K562 (cell line): ENCODE measurements around the gene SULT2B1. TPM values are rescaled to one million over a fixed set of nuclear protein-coding genes. Genes with fewer than 3 reads are reported as not detected.

Source experiments
- ATF2 ChIP-seq: sonication (generic); formaldehyde crosslinking; IDR thresholded peaks from 2 replicates; pipeline ENCODE4 v1.8.1; 2022; ENCODE audit warnings: missing genetic modification reagents
- BRF1 ChIP-seq: IDR thresholded peaks from 3 replicates; pipeline ENCODE4 v1.6.1; 2011; ENCODE audit warnings: borderline replicate concordance, mild to moderate bottlenecking; ENCODE audit not compliant: insufficient read length; ENCODE audit errors: extremely low read depth
- GABPB2 ChIP-seq: fragments of 250-450 bp; sonication (Bioruptor Pico); conservative IDR thresholded peaks from 2 replicates; pipeline ENCODE4 v1.5.1; 2021; ENCODE audit warnings: mild to moderate bottlenecking
- GTF2F1 ChIP-seq: IDR thresholded peaks from 2 replicates; pipeline ENCODE4 v1.6.1; 2011; ENCODE audit warnings: low read depth, low read length, improper control_type of control experiment
- MLLT1 ChIP-seq, 2 experiments: fragments of 450-650 bp; IDR thresholded peaks; 2 replicates each; pipeline ENCODE4 v1.6.1; 2016
- NFE2L1 ChIP-seq: fragments of 450-650 bp; IDR thresholded peaks from 2 replicates; pipeline ENCODE4 v1.6.1; 2016; ENCODE audit warnings: missing genetic modification characterization, low read depth, mild to moderate bottlenecking, missing compliant biosample characterization, moderate library complexity, borderline replicate concordance
- POLR2H ChIP-seq: IDR thresholded peaks from 2 replicates; pipeline ENCODE4 v1.6.1; 2016; ENCODE audit warnings: missing genetic modification characterization, low read depth, mild to moderate bottlenecking, control low read depth, missing compliant biosample characterization, moderate library complexity
- POU5F1 ChIP-seq: fragments of 150-350 bp; IDR thresholded peaks from 2 replicates; pipeline ENCODE4 v1.6.1; 2014; ENCODE audit warnings: borderline replicate concordance, low read length, low read depth, mild to moderate bottlenecking; ENCODE audit not compliant: partially characterized antibody
- SRSF7 ChIP-seq: fragments of 200-400 bp; formaldehyde crosslinking; optimal IDR thresholded peaks from 2 replicates; pipeline ENCODE3; 2017; ENCODE audit warnings: mild to moderate bottlenecking, low read depth, low read length
- TCF7 ChIP-seq: sonication (generic); IDR thresholded peaks from 2 replicates; pipeline ENCODE4 v1.6.1; 2016; ENCODE audit warnings: antibody characterized with exemption, borderline replicate concordance
- TEAD1 ChIP-seq, 2 experiments: fragments of 450-650 bp in 1 of 2; sonication (generic) in 1 of 2; formaldehyde crosslinking; IDR thresholded peaks; 2 replicates each; pipeline versions ENCODE4 v1.4.0 to v1.8.0; 2020 to 2022; ENCODE audit warnings: mild to moderate bottlenecking in 2 of 2, missing genetic modification reagents in 1 of 2
- TOE1 ChIP-seq, 2 experiments: fragments of 450-650 bp in 1 of 2; sonication (generic) in 1 of 2; formaldehyde crosslinking in 1 of 2; IDR thresholded peaks; 2 replicates each; pipeline versions ENCODE4 v1.7.1 to v1.8.0; 2016 to 2022; ENCODE audit warnings: borderline replicate concordance in 2 of 2, mild to moderate bottlenecking in 2 of 2, antibody characterized with exemption in 1 of 2, inconsistent platforms in 1 of 2, low read depth in 1 of 2, missing genetic modification reagents in 1 of 2, moderate library complexity in 1 of 2
- ZBTB7A ChIP-seq: IDR thresholded peaks from 2 replicates; pipeline ENCODE4 v1.6.1; 2011; ENCODE audit warnings: low read depth, mild to moderate bottlenecking, low read length, moderate library complexity, borderline replicate concordance; ENCODE audit not compliant: control insufficient read depth
- ZNF134 ChIP-seq: fragments of 250-450 bp; sonication (Bioruptor Pico); conservative IDR thresholded peaks from 2 replicates; pipeline ENCODE4 v1.4.0; 2020
- ZNF146 ChIP-seq: IDR thresholded peaks from one replicate; pipeline ENCODE4 v1.6.1; 2018; ENCODE audit warnings: missing compliant biosample characterization; ENCODE audit not compliant: unreplicated experiment
- ZNF224 ChIP-seq: sonication (generic); formaldehyde crosslinking; IDR thresholded peaks from 2 replicates; pipeline ENCODE4 v1.8.0; 2022; ENCODE audit warnings: mild to moderate bottlenecking, missing genetic modification reagents
- ZNF41 ChIP-seq: fragments of 250-450 bp; sonication (Bioruptor Pico); conservative IDR thresholded peaks from 2 replicates; pipeline ENCODE4 v1.4.0; 2020; ENCODE audit warnings: mild to moderate bottlenecking
- polyA plus RNA-seq, 8 experiments: library from polyadenylated mRNA; depleted of rRNA in 4 of 8; stranded (reverse) in 5 of 8; unstranded in 3 of 8; fragments of >200 nt; fragmentation: Nextera tagmentation in 2 of 8; fragmentation: Illumina TruSeq in 1 of 8; extraction: Ambion mirVana in 2 of 8; extraction: Trizol in 1 of 8; gene quantifications; 2 replicates each; pipeline versions ENCODE4 v1.2.1 to v1.2.3, GENCODE V29; 2011 to 2014; ENCODE audit warnings: inconsistent platforms in 1 of 8, missing spikeins in 1 of 8
- total RNA-seq, 7 experiments: library from RNA; depleted of rRNA in 6 of 7; stranded (reverse); fragments of >200 nt in 6 of 7; fragmentation: Illumina TruSeq in 2 of 7; extraction: Trizol in 2 of 7; gene quantifications; 2 replicates each; pipeline versions ENCODE4 v1.2.1 to v1.2.3, GENCODE V29; 2011 to 2021; ENCODE audit warnings: low replicate concordance in 1 of 7
- TF ChIP-seq, protein P1 (sequence below): fragments of 250-450 bp; sonication (Bioruptor Pico); IDR thresholded peaks from 2 replicates; pipeline ENCODE4 v1.8.0; 2022; ENCODE audit warnings: moderate library complexity, mild to moderate bottlenecking, inconsistent platforms
- TF ChIP-seq, protein P2 (sequence below): IDR thresholded peaks from 2 replicates; pipeline ENCODE4 v1.6.1; 2014; ENCODE audit warnings: antibody characterized with exemption
- TF ChIP-seq, protein P3 (sequence below): sonication (generic); formaldehyde crosslinking; IDR thresholded peaks from 2 replicates; pipeline ENCODE4 v1.4.0; 2020; ENCODE audit warnings: mild to moderate bottlenecking, missing genetic modification reagents

SULT2B1 gene
- total and polyA plus RNA-seq, 9 of the 15 experiments (the other 6 are each of a cell fraction or from before 2014, with no cell fraction given) = 0.09 to 0.62 (median 0.22) TPM; not detected in 2

GRCh38 chr19:48506138-48506733, 45.7 kb upstream of the SULT2B1 start (continued):
- TF ChIP-seq, protein P1, sequence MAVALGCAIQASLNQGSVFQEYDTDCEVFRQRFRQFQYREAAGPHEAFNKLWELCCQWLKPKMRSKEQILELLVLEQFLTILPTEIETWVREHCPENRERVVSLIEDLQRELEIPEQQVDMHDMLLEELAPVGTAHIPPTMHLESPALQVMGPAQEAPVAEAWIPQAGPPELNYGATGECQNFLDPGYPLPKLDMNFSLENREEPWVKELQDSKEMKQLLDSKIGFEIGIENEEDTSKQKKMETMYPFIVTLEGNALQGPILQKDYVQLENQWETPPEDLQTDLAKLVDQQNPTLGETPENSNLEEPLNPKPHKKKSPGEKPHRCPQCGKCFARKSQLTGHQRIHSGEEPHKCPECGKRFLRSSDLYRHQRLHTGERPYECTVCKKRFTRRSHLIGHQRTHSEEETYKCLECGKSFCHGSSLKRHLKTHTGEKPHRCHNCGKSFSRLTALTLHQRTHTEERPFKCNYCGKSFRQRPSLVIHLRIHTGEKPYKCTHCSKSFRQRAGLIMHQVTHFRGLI = no peak; the same call in 1 of the 2 replicates
- TF ChIP-seq TCF7 (no peak), GTF2F1 (no peak), TEAD1 (CRISPR knock-in tag; IDR thresholded peaks at IDR 0.05) (no peak), BRF1 (no peak), ZNF224 (CRISPR knock-in tag) (no peak), SRSF7 (no peak), ZNF134 (CRISPR knock-in tag) (no peak), ZBTB7A (no peak), NFE2L1 (no peak), ATF2 (CRISPR knock-in tag) (no peak), ZNF41 (CRISPR knock-in tag) (no peak), POLR2H (tag) (no peak), GABPB2 (CRISPR knock-in tag) (no peak), MLLT1 (IDR thresholded peaks at IDR 0.05) (no peak), ZNF146 (no peak), TOE1 (IDR thresholded peaks at IDR 0.05; ENCODE audit: borderline replicate concordance) (no peak), TOE1 (CRISPR knock-in tag; IDR thresholded peaks at IDR 0.05; ENCODE audit: borderline replicate concordance, low read depth) (no peak), POU5F1 (no peak)
- TF ChIP-seq, protein P2, sequence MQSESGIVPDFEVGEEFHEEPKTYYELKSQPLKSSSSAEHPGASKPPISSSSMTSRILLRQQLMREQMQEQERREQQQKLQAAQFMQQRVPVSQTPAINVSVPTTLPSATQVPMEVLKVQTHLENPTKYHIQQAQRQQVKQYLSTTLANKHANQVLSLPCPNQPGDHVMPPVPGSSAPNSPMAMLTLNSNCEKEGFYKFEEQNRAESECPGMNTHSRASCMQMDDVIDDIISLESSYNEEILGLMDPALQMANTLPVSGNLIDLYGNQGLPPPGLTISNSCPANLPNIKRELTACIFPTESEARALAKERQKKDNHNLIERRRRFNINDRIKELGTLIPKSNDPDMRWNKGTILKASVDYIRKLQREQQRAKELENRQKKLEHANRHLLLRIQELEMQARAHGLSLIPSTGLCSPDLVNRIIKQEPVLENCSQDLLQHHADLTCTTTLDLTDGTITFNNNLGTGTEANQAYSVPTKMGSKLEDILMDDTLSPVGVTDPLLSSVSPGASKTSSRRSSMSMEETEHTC = no peak
- TF ChIP-seq, protein P3, sequence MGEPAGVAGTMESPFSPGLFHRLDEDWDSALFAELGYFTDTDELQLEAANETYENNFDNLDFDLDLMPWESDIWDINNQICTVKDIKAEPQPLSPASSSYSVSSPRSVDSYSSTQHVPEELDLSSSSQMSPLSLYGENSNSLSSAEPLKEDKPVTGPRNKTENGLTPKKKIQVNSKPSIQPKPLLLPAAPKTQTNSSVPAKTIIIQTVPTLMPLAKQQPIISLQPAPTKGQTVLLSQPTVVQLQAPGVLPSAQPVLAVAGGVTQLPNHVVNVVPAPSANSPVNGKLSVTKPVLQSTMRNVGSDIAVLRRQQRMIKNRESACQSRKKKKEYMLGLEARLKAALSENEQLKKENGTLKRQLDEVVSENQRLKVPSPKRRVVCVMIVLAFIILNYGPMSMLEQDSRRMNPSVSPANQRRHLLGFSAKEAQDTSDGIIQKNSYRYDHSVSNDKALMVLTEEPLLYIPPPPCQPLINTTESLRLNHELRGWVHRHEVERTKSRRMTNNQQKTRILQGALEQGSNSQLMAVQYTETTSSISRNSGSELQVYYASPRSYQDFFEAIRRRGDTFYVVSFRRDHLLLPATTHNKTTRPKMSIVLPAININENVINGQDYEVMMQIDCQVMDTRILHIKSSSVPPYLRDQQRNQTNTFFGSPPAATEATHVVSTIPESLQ (CRISPR knock-in tag) = no peak
